Measurements from ENCODE around the gene STX4. TPM values are rescaled to one million over a fixed set of nuclear protein-coding genes. Genes with fewer than 3 reads are reported as not detected.

The STX4 gene
- total RNA-seq, 4 donors from 2014 or later, result 14.9 to 24.3 (median 21.4) TPM

GRCh38 chr16:31007684-31008083 is 25.7 kb upstream of the STX4 start:
- Histone ChIP-seq H3K9me3 (no peaks in the 10 kb centered on the region), H3K27me3 (peaks cover 31 to 46% (median 37%) of the 10 kb centered on the region in 3 donors), H3K4me1 (no peaks in the 10 kb centered on the region), H3K36me3 (no peaks in the 10 kb centered on the region), H3K27ac (no peak overlapping the region), H3K4me3 (no peak overlapping the region)
- in situ Hi-C loops (cut with MboI; ENCODE audit: low sequenced_read_pairs in 4 of 4), result loop anchor here in 2 of 4 donors (25.0 kb wide), 2 partner anchors 155 to 855 kb away; partner anchors contain the start of genes PRSS36 (in 1 of the 2) and ZNF267 (in 1 of the 2)
- TF ChIP-seq POLR2A (IDR thresholded peaks at IDR 0.05), result no peak
- no peak for TF ChIP-seq CTCF (IDR thresholded peaks at IDR 0.05 in 4 of 5, conservative IDR thresholded peaks at IDR 0.05 in 1 of 5)
- no peak for ATAC-seq
- intact Hi-C loops (cut with DNase I; ENCODE audit: low total_unique reads), result no loop called here
- no peak for DNase-seq

GRCh38 chr16:31008149-31008548 is 25.2 kb upstream of the STX4 start:
- Histone ChIP-seq H3K36me3 (no peaks in the 10 kb centered on the region), H3K27ac (no peak overlapping the region), H3K4me3 (no peak overlapping the region), H3K4me1 (no peaks in the 10 kb centered on the region), H3K9me3 (no peaks in the 10 kb centered on the region), H3K27me3 (peaks cover 34 to 50% (median 37%) of the 10 kb centered on the region in 3 donors)
- intact Hi-C loops (cut with DNase I; ENCODE audit: low total_unique reads), result no loop called here
- TF ChIP-seq POLR2A (IDR thresholded peaks at IDR 0.05) (no peak), CTCF (IDR thresholded peaks at IDR 0.05 in 4 of 5, conservative IDR thresholded peaks at IDR 0.05 in 1 of 5) (no peak)
- ATAC-seq (no peak), DNase-seq (no peak)
- in situ Hi-C loops (cut with MboI; ENCODE audit: low sequenced_read_pairs in 4 of 4), result loop anchor here in 2 of 4 donors (25.0 kb wide), 2 partner anchors 154 to 854 kb away; partner anchors contain the start of genes PRSS36 (in 1 of the 2) and ZNF267 (in 1 of the 2)

GRCh38 chr16:31008551-31008950 is 24.8 kb upstream of the STX4 start:
- no peaks in the 10 kb centered on the region for H3K36me3 ChIP-seq
- H3K4me1 ChIP-seq, result no peaks in the 10 kb centered on the region
- no peaks in the 10 kb centered on the region for H3K9me3 ChIP-seq
- no peak overlapping the region for H3K4me3 ChIP-seq
- DNase-seq, result no peak
- intact Hi-C loops (cut with DNase I; ENCODE audit: low total_unique reads), result no loop called here
- no peak for ATAC-seq
- TF ChIP-seq POLR2A (IDR thresholded peaks at IDR 0.05), result no peak
- TF ChIP-seq CTCF (IDR thresholded peaks at IDR 0.05 in 4 of 5, conservative IDR thresholded peaks at IDR 0.05 in 1 of 5), result no peak
- in situ Hi-C loops (cut with MboI; ENCODE audit: low sequenced_read_pairs in 4 of 4), result loop anchor here in 2 of 4 donors (25.0 kb wide), 2 partner anchors 154 to 854 kb away; partner anchors contain the start of genes PRSS36 (in 1 of the 2) and ZNF267 (in 1 of the 2)
- H3K27me3 ChIP-seq, result peaks cover 35 to 50% (median 39%) of the 10 kb centered on the region in 3 donors
- H3K27ac ChIP-seq, result no peak overlapping the region

- Histone ChIP-seq H3K9me3 (no peaks in the 10 kb centered on the region), H3K27me3 (peaks cover 40 to 50% (median 40%) of the 10 kb centered on the region in 3 donors), H3K4me1 (no peaks in the 10 kb centered on the region), H3K4me3 (no peak overlapping the region), H3K27ac (no peak overlapping the region), H3K36me3 (no peaks in the 10 kb centered on the region)
- ATAC-seq (no peak), DNase-seq (no peak)
- TF ChIP-seq CTCF (IDR thresholded peaks at IDR 0.05 in 4 of 5, conservative IDR thresholded peaks at IDR 0.05 in 1 of 5), result no peak
- no peak for TF ChIP-seq POLR2A (IDR thresholded peaks at IDR 0.05)
- in situ Hi-C loops (cut with MboI; ENCODE audit: low sequenced_read_pairs in 4 of 4) (loop anchor here in 2 of 4 donors (25.0 kb wide), 2 partner anchors 153 to 853 kb away; partner anchors contain the start of genes PRSS36 (in 1 of the 2) and ZNF267 (in 1 of the 2)), intact Hi-C loops (cut with DNase I; ENCODE audit: low total_unique reads) (no loop called here)
Measured at GRCh38 chr16:31009120-31009519, 24.2 kb upstream of the STX4 start.
